Activated T-cell treated with anti-CD3 and anti-CD28 coated beads, Interleukin-2, amount 50 U/mL, for 1 hour (primary cell): ENCODE measurements around the gene LRRC18.

Experiments used
- DNase-seq: peaks from one replicate; pipeline ENCODE4 v3.0.0-alpha.2; 2020

LRRC18 gene

GRCh38 chr10:48878091-48878490, 61.5 kb downstream of the LRRC18 start:
- DNase-seq: no peak

DNA sequence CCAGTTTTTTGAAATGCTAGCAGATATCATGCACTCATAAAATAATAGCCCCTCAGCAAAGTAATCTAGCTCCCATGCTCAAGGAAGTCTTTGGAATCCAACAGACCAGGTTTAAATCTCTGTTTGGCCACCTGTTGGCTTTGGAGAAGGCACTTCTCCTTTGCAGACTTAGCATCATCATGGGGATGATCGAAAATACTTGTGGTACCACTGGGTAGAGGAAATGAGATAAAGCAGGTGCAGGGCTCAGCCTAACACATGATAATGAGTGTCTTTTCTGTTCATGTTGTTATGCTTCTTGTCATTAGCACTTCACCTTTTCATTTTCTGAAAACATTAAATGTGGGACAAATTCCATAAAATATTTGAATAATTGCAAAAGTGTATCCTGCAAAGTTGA, 67.4 kb downstream of the LRRC18 start:
- DNase-seq: no peak
